K562 (cell line): ENCODE data around the gene MAPKAPK2. TPM values are rescaled to one million over a fixed set of nuclear protein-coding genes. Genes with fewer than 3 reads are reported as not detected.

Experiments
- ATAC-seq: fragments of 200-7000 bp; cut with Tn5 transposase; 3 replicates; pipeline ENCODE4 v1.9.1; 2020; ENCODE audit warnings: moderate library complexity
- BruUV-seq: library from RNA; stranded (reverse); fragments of 400-500 nt; replicated peaks from 2 replicates; lab custom pipeline; 2021; lab: Mats Ljungman, UMichigan
- CTCF ChIA-PET: fragments of 300-600 bp; formaldehyde crosslinking; extraction: SDS; loops from one replicate; lab custom pipeline; 2021; ENCODE audit warnings: low intra/inter-chr PET ratio; lab: Yijun Ruan, JAX
- POLR2A ChIA-PET: fragments of 300-600, 350-650 bp; sonication (Branson Sonifier 250); formaldehyde crosslinking; extraction: SDS; loops from one replicate; lab custom pipeline; 2021; ENCODE audit warnings: antibody characterized with exemption, inconsistent platforms; lab: Yijun Ruan, JAX
- DNase-seq, 4 experiments: peaks; one replicate each; pipeline versions ENCODE4 v3.0.0 to v3.0.0-alpha.2; 2011 to 2018; ENCODE audit warnings: low spot score in 3 of 4, mixed read lengths in 3 of 4; ENCODE audit errors: extremely low read depth in 1 of 4
- FAIRE-seq: peaks from 2 replicates; lab custom pipeline; 2011; peaks lifted over from hg19 to GRCh38; lab: Jason Lieb, UNC
- H2AFZ ChIP-seq: 2 replicates; pipeline ENCODE4 v1.6.0; 2011; ENCODE audit warnings: low read depth, low read length, control low read depth, inconsistent platforms
- H3K27ac ChIP-seq: fragments of 200-600 bp; 3 replicates; pipeline ENCODE4 v1.8.0; 2011; ENCODE audit warnings: low read depth, mild to moderate bottlenecking, control low read depth, inconsistent platforms, low read length, moderate library complexity, mixed read lengths; ENCODE audit errors: extremely low read depth
- H3K27me3 ChIP-seq, 2 experiments: fragments of 300-600 bp in 1 of 2; 2 replicates in 1 of 2; 3 replicates in 1 of 2; pipeline versions ENCODE4 v1.6.0 to v1.8.0; 2011; ENCODE audit warnings: inconsistent platforms in 2 of 2, low read length in 2 of 2, mild to moderate bottlenecking in 1 of 2, mixed read lengths in 1 of 2, moderate library complexity in 1 of 2; ENCODE audit not compliant: control insufficient read depth in 2 of 2, insufficient read depth in 2 of 2
- H3K36me3 ChIP-seq: fragments of 300-600 bp; 3 replicates; pipeline ENCODE4 v1.8.0; 2011; ENCODE audit warnings: mild to moderate bottlenecking, low read length, inconsistent platforms; ENCODE audit not compliant: control insufficient read depth, insufficient read depth
- H3K4me1 ChIP-seq, 2 experiments: fragments of 200-600 bp in 1 of 2; replicated peaks in 1 of 2; 2 replicates in 1 of 2; 3 replicates in 1 of 2; pipeline versions ENCODE4 v1.5.1 to v1.8.0; 2011; ENCODE audit warnings: inconsistent platforms in 2 of 2, low read length in 2 of 2, mild to moderate bottlenecking in 1 of 2, mixed read lengths in 1 of 2, moderate library complexity in 1 of 2; ENCODE audit not compliant: control insufficient read depth in 2 of 2, insufficient read depth in 2 of 2
- H3K4me2 ChIP-seq: 2 replicates; pipeline ENCODE4 v1.6.1; 2011; ENCODE audit warnings: low read length, control low read depth, inconsistent platforms, mixed read lengths; ENCODE audit not compliant: insufficient read depth
- H3K4me3 ChIP-seq: fragments of 200-600 bp; sonication (generic), shearing (Covaris generic); 2 replicates; pipeline ENCODE4 v1.5.1; 2016; ENCODE audit warnings: control low read depth, inconsistent platforms
- H3K79me2 ChIP-seq: fragments of 200-600 bp; 3 replicates; pipeline ENCODE4 v1.8.0; 2011; ENCODE audit warnings: low read length, inconsistent platforms; ENCODE audit not compliant: control insufficient read depth, insufficient read depth
- H3K9ac ChIP-seq, 2 experiments: 2 replicates each; pipeline versions ENCODE4 v1.6.0 to v1.6.1; 2011; ENCODE audit warnings: low read depth in 2 of 2, low read length in 2 of 2, control low read depth in 1 of 2, inconsistent platforms in 1 of 2, mild to moderate bottlenecking in 1 of 2, mixed read lengths in 1 of 2; ENCODE audit not compliant: insufficient read depth in 1 of 2
- H3K9me1 ChIP-seq: one replicate; pipeline ENCODE4 v1.6.0; 2011; ENCODE audit warnings: inconsistent platforms, mild to moderate bottlenecking, low read length, moderate library complexity; ENCODE audit not compliant: control insufficient read depth, insufficient read depth
- H3K9me3 ChIP-seq: replicated peaks from 2 replicates; pipeline ENCODE4 v1.5.1; 2011; ENCODE audit warnings: low read depth, low read length, inconsistent platforms; ENCODE audit not compliant: control insufficient read depth, insufficient read depth
- H4K20me1 ChIP-seq: replicated peaks from 2 replicates; pipeline ENCODE4 v1.6.1; 2011; ENCODE audit warnings: low read length, inconsistent platforms, mixed read lengths; ENCODE audit not compliant: control insufficient read depth, insufficient read depth
- AFF1 ChIP-seq, 2 experiments: fragments of 450-650 bp; IDR thresholded peaks; 2 replicates each; pipeline ENCODE4 v1.6.1; 2018; ENCODE audit warnings: mild to moderate bottlenecking in 2 of 2, low read depth in 1 of 2; ENCODE audit not compliant: partially characterized antibody in 2 of 2
- ATF2 ChIP-seq: sonication (generic); formaldehyde crosslinking; IDR thresholded peaks from 2 replicates; pipeline ENCODE4 v1.8.1; 2022; ENCODE audit warnings: missing genetic modification reagents
- ATF6 ChIP-seq: sonication (generic); formaldehyde crosslinking; IDR thresholded peaks from 2 replicates; pipeline ENCODE4 v1.4.0; 2020; ENCODE audit warnings: mild to moderate bottlenecking, missing genetic modification reagents
- MCM5 ChIP-seq: fragments of 450-650 bp; IDR thresholded peaks from 2 replicates; pipeline ENCODE4 v1.6.1; 2016; ENCODE audit warnings: low read depth
- PTRF ChIP-seq: fragments of 450-650 bp; IDR thresholded peaks from 2 replicates; pipeline ENCODE4 v1.6.1; 2016; ENCODE audit warnings: mild to moderate bottlenecking, missing genetic modification characterization, missing compliant biosample characterization
- SPI1 ChIP-seq: IDR thresholded peaks from 2 replicates; pipeline ENCODE4 v1.6.1; 2011; ENCODE audit warnings: low read depth, low read length, control low read depth, borderline replicate concordance
- ZNF143 ChIP-seq: sonication (generic); formaldehyde crosslinking; IDR thresholded peaks from 2 replicates; pipeline ENCODE4 v1.9.0; 2022; ENCODE audit warnings: mild to moderate bottlenecking, missing genetic modification reagents
- WGBS: fragments of 100-300 bp; shearing (Covaris generic); methylation state at CpG from one replicate; pipeline ENCODE4 v1.1.6; 2016; ENCODE audit warnings: low coverage, mixed read lengths; ENCODE audit not compliant: insufficient coverage; ENCODE audit errors: missing lambda C conversion rate; 5-methylcytosine and 5-hydroxymethylcytosine counted together
- in situ Hi-C: fragments of 300-500 bp; cut with MboI; formaldehyde crosslinking; loops from 4 replicates; pipeline ENCODE4 v1.15.0; 2018; ENCODE audit warnings: inconsistent platforms, mixed read lengths
- intact Hi-C: fragments of 100-400 bp; cut with micrococcal nuclease; formaldehyde crosslinking; loops from 2 replicates; pipeline ENCODE4 v1.14.2; 2022
- polyA plus RNA-seq, 8 experiments: library from polyadenylated mRNA; depleted of rRNA in 4 of 8; stranded (reverse) in 5 of 8; unstranded in 3 of 8; fragments of >200 nt; fragmentation: Nextera tagmentation in 2 of 8; fragmentation: Illumina TruSeq in 1 of 8; extraction: Ambion mirVana in 2 of 8; extraction: Trizol in 1 of 8; gene quantifications; 2 replicates each; pipeline versions ENCODE4 v1.2.1 to v1.2.3, GENCODE V29; 2011 to 2014; ENCODE audit warnings: inconsistent platforms in 1 of 8, missing spikeins in 1 of 8
- total RNA-seq, 7 experiments: library from RNA; depleted of rRNA in 6 of 7; stranded (reverse); fragments of >200 nt in 6 of 7; fragmentation: Illumina TruSeq in 2 of 7; extraction: Trizol in 2 of 7; gene quantifications; 2 replicates each; pipeline versions ENCODE4 v1.2.1 to v1.2.3, GENCODE V29; 2011 to 2021; ENCODE audit warnings: low replicate concordance in 1 of 7

The MAPKAPK2 gene
- total and polyA plus RNA-seq, 9 of the 15 experiments (the other 6 are each of a cell fraction or from before 2014, with no cell fraction given), result 0.63 to 94.2 (median 52.1) TPM

GRCh38 chr1:206774093-206774492, 89.4 kb downstream of the MAPKAPK2 start:
- H3K27ac ChIP-seq, result no peak overlapping the region
- WGBS, result 3% methylated on average over 3 of the region's 3 CpGs
- H3K36me3 ChIP-seq, result no peaks in the 10 kb centered on the region
- peaks cover 41 to 76% of the 10 kb centered on the region in 2 experiments for H3K27me3 ChIP-seq
- in situ Hi-C loops (no loop called here), intact Hi-C loops (no loop called here)
- ChIA-PET CTCF (no interaction called here), POLR2A (interaction anchor here (0.7 to 1.1 kb wide), 3 partner anchors 9 to 142 kb away, joined by 3 read pairs; no protein-coding TSS in a partner anchor)
- H3K79me2 ChIP-seq, result no peaks in the 10 kb centered on the region
- H3K4me1 ChIP-seq, result peaks cover 0 to 12% of the 10 kb centered on the region in 2 experiments; a peak in 3 of 5 replicates
- ATAC-seq (no peak), FAIRE-seq (no peak), DNase-seq (no peak)
- no peak overlapping the region for H3K9ac ChIP-seq
- H3K9me1 ChIP-seq, result no peaks in the 10 kb centered on the region
- no peaks in the 10 kb centered on the region for H3K9me3 ChIP-seq
- no peak overlapping the region for H3K4me2 ChIP-seq
- TF ChIP-seq SPI1, result peak; percentile 31; the same call in 1 of the 2 replicates
- no peak for TF ChIP-seq ATF2 (CRISPR knock-in tag)
- no peak overlapping the region for H3K4me3 ChIP-seq
- no peak overlapping the region for H2AFZ ChIP-seq
- no TSS peak for BruUV-seq
- no peaks in the 10 kb centered on the region for H4K20me1 ChIP-seq

DNA sequence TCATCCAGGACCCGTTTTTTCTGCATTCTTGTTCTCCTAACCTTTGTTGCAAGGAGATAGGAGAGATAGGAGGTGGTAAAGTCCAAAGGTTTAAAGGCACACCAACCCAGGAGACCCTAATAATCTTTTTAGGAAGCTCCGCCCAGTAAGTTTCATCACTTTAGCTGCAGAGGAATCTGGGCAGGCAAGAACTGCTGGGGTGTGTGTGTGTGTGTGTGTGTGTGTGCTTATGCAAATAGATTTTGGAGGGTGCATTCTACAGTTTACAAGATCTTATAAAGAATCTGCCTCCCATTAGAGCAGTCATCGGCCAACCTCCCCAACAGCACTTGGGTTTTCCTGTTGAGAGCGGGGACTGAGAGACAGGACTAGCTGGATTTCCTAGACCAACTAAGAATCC, 91.5 kb downstream of the MAPKAPK2 start:
- no peak overlapping the region for H3K4me3 ChIP-seq
- 0 out of 5 replicates have a peak, but pooled peaks cover 0 to 2% of the 10 kb centered on the region in 2 experiments for H3K4me1 ChIP-seq
- in situ Hi-C loops, result no loop called here
- TF ChIP-seq AFF1 (IDR thresholded peaks at IDR 0.05; ENCODE audit: low read depth in 1 of 2, partially characterized antibody in 2 of 2) (no peak), MCM5 (no peak), ATF6 (CRISPR knock-in tag) (no peak), PTRF (tag) (no peak), ZNF143 (CRISPR knock-in tag) (no peak)

More for the DNA sequence above, 91.5 kb downstream of the MAPKAPK2 start:
- no peaks in the 10 kb centered on the region for H4K20me1 ChIP-seq
- no peaks in the 10 kb centered on the region for H3K79me2 ChIP-seq
- intact Hi-C loops, result no loop called here
- H3K9ac ChIP-seq, result no peak overlapping the region
- no peaks in the 10 kb centered on the region for H3K9me1 ChIP-seq
- H3K27ac ChIP-seq, result no peak overlapping the region
- no peaks in the 10 kb centered on the region for H3K9me3 ChIP-seq
- CTCF ChIA-PET, result no interaction called here
- 16% methylated on average over 4 of the region's 4 CpGs for WGBS
- ATAC-seq (no peak), FAIRE-seq (no peak), DNase-seq (no peak)
- POLR2A ChIA-PET, result interaction anchor here (1.0 to 1.2 kb wide), 2 partner anchors 10 kb away, joined by 3 to 4 read pairs; no protein-coding TSS in a partner anchor
- BruUV-seq, result no TSS peak
- no peak overlapping the region for H3K4me2 ChIP-seq
- peaks cover 45 to 58% of the 10 kb centered on the region in 2 experiments for H3K27me3 ChIP-seq
- H2AFZ ChIP-seq, result no peak overlapping the region
- H3K36me3 ChIP-seq, result no peaks in the 10 kb centered on the region
